Astrocyte of the spinal cord (primary cell): ENCODE measurements around the gene ERP27.

Experiments
- DNase-seq: peaks from one replicate; pipeline ENCODE4 v3.0.0; 2011; ENCODE audit warnings: low read depth, low spot score
- H3K4me3 ChIP-seq: 2 replicates; pipeline ENCODE4 v1.5.1; 2011; ENCODE audit warnings: low read depth, mild to moderate bottlenecking, low read length, moderate library complexity
- CTCF ChIP-seq: IDR thresholded peaks from 2 replicates; pipeline ENCODE4 v1.5.1; 2012; ENCODE audit warnings: low read depth, mild to moderate bottlenecking, low read length, inconsistent platforms
- in situ Hi-C: cut with HindIII; loops from 2 replicates; pipeline ENCODE4 v1.10.0; 2017; ENCODE audit warnings: low sequenced_read_pairs

The ERP27 gene

GRCh38 chr12:14968478-14968877 is 30.1 kb upstream of the ERP27 start:
- in situ Hi-C loops: no loop called here
- no peak overlapping the region for H3K4me3 ChIP-seq
- no peak for DNase-seq
- no peak for TF ChIP-seq CTCF

GRCh38 chr12:14965221-14965620 is 26.9 kb upstream of the ERP27 start:
- no peak for TF ChIP-seq CTCF
- H3K4me3 ChIP-seq: no peak overlapping the region
- in situ Hi-C loops: no loop called here
- DNase-seq: no peak

- no peak for DNase-seq
- H3K4me3 ChIP-seq: no peak overlapping the region
- in situ Hi-C loops: no loop called here
- TF ChIP-seq CTCF: no peak
Observed at GRCh38 chr12:14964406-14964805, 26.1 kb upstream of the ERP27 start.

GRCh38 chr12:14963520-14963919 is 25.2 kb upstream of the ERP27 start:
- no peak overlapping the region for H3K4me3 ChIP-seq

GRCh38 chr12:14962797-14963196 is 24.5 kb upstream of the ERP27 start:
- no peak overlapping the region for H3K4me3 ChIP-seq
- in situ Hi-C loops: no loop called here
- TF ChIP-seq CTCF: no peak
- no peak for DNase-seq

More at GRCh38 chr12:14963520-14963919, 25.2 kb upstream of the ERP27 start:
- no peak for DNase-seq
- no peak for TF ChIP-seq CTCF
- in situ Hi-C loops: no loop called here

GRCh38 chr12:14962153-14962539 is 23.8 kb upstream of the ERP27 start:
- no peak overlapping the region for H3K4me3 ChIP-seq
- in situ Hi-C loops: no loop called here

More at GRCh38 chr12:14962153-14962539, 23.8 kb upstream of the ERP27 start:
- no peak for DNase-seq
- TF ChIP-seq CTCF: no peak
